ENCODE measurements around the gene DDX39B.
"Not testable (repeated sequence)": the region's sequence is repeated elsewhere in the genome, so short reads cannot be mapped to it uniquely, and the experiment has no call there.

DDX39B gene

DNA sequence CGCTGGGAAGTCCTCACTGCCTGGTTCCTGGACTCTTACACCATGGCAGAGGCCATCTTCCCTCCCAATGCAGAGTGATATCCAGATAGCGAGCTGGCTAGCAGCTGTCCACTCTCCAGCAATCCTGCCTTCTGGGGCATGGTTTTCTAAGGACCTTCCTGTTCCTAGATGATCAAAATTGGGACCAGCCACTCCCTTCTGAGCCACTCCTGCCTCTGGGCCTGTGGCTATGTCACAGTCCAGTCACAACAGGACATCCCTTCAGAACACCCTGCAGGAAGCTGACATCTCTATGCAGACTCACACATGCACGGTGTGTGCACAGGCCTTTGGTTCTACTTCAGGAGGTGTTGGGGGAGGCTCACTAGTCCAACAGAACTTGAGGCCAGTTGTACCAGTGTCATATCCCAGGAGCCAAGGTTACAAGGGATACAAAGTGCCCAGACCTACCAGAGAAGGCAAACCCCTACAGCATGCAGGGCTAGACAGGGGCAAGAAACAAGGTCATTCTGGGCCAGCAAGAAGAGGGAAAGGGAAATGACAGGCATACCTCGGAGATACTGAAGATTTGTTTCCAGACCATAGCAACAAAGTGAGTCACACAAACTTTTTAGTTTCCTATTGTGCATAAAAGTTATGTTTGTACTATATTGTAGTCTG is 15.7 kb downstream of the DDX39B start:
- no peak for DNase-seq

DNA sequence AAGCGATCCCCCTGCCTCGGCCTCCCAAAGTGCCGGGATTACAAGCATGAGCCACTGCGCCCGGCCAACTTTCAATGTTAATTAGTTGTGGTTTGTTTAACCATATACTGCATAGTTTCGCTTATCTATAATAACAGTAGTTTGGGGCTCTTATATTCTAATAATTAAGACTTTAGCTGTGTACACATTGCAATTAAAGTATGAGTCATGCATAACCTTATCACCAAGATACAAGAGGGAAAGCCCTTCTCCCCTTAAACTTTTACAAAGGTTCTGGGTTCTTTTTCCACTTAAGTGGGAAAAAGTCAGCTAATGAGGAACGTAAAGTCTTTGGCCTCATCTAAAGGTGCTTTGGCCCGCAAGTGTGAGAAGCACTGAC is 16.3 kb downstream of the DDX39B start:
- no peak for DNase-seq

DNA sequence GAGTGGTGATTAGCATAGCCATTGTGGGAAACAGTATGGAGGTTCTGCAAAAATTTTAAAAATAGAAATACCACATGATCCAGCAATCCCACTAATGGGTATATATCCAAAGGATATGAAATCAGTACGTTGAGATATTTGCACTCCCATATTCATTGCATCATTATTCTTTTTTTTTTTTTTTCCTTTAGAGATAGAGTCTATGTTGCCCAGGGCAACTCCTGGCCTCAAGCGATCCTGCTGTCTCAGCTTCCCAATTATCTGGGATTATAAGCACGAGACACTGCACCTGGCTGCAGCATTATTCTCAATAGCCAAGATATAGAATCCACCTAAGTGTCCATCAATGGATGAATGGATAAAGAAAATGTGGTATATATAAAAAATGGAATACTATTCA is 20.0 kb downstream of the DDX39B start:
- DNase-seq, result no peak

DNA sequence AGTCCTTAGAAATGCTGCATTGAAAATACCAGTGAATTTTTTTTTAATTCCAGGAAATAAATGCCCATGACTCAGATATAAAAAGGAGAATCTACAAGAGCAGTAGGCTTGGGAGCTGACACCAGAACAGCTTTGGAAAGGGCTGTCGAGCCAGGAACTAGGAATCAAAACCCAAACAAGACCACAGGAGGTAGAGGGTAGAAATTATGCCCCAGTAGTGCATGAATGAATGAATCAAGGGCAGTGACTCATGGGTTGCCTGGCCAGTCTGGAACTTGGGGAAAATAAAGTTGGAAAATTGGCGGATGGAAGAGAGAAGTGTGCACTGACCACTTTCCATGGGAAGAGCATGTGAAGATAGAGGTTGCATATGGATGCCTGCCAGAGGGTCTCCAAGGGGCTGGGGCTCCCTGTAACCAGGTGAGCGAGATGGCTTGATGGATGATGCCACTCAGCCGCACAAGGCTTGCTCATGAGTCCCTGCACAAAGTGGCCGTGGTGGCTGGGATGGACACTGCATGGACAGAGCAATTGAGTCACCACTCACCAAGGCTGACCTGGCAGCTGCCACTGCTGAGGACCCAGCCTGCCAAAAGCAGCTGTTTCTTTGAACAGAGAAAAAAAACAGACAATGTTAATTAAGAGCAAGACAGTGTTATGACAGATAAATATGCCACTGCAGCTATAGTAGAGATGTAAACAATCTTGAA is 28.2 kb downstream of the DDX39B start:
- DNase-seq, result no peak

DNA sequence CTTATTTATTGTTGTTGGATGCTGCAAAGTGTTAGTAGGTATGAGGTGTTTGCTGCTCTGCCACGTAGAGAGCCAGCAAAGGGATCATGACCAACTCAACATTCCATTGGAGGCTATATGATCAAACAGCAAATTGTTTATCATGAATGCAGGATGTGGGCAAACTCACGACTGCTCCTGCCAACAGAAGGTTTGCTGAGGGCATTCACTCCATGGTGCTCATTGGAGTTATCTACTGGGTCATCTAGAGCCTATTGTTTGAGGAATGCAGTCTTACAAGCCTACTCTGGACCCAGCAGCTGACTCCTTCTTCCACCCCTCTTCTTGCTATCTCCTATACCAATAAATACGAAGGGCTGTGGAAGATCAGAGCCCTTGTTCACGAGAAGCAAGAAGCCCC is 31.8 kb downstream of the DDX39B start:
- DNase-seq, result no peak

DNA sequence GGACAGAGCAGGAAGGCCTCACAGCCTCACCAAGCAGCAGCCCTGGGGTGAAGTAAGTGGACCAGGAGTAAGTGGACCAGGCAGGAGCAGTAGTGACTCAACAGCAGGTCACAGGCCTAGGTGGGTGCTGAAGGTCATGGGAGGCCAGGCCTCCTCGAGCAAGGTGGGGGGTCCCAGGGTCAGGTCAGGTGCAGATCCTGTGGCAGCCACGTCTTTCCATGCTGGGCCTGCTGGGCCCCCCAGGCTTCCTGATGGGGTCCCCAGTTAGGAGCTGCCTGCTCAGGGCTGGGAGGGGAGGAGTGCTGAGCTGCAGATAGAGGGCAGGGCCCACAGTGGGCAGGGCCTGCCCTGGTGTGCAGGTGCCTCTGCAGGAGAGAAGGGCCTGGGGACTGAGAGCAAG is 32.8 kb downstream of the DDX39B start:
- DNase-seq, result not testable (repeated sequence)

DNA sequence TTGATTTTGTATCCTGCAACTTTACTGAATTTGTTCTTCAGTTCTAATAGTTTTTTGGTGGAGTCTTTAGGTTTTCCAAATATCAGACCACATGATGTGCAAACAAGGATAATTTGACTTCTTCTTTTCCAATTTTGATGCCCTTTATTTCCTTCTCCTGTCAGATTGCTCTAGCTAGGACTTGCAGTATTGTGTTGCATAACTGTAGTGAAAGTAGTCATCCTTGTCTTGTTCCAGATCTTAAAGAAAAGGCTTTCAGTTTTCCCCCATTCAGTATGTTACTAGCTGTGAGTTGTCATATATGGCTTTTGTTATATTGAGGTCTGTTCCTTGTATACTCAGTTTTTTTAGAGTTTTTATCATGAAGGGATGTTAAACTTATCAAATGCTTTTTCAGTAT is 39.2 kb downstream of the DDX39B start:
- no peak for DNase-seq

DNA sequence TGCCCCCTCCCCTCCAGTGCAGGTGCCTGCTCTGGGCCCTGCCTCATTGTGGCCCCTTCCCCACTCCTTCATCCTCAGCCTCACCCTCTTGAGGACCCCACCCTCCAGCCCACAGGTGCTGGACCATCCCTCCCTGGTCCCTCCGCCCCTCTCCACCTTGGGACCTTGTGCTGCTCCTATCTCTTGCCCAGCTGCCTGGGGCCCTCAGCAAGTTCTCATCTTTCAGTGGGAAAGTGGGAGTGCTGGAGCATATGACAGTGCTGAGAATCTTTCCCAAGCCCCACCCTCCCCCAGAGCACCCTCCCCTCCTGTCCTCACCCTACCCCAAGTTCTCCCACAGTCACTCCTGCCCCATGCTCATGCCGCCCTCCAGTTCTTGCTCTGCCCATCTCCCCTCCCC is 42.2 kb downstream of the DDX39B start:
- not testable (repeated sequence) for DNase-seq

DNA sequence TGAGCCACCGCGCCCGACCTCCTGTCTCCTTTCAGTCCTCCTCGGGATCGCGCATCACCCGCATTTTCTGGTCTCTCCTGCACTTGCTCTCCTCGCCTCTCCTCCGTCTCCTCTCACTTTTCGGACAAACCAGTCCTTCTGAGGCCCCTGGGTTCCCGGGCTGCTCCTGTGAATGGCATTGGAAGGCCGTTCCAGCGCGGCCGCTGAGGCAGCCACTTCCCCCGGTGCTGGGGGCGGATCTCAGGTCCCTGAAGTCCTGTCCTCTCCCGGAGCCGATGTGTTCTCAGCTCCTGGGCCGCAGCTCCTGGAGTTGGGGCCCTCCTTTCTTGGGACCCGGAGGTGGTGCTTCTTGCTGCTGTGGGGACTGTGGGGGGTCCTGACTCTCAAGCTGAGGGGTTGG is 43.1 kb downstream of the DDX39B start:
- DNase-seq, result peak in 1 of 2 experiments; percentile 54

DNA sequence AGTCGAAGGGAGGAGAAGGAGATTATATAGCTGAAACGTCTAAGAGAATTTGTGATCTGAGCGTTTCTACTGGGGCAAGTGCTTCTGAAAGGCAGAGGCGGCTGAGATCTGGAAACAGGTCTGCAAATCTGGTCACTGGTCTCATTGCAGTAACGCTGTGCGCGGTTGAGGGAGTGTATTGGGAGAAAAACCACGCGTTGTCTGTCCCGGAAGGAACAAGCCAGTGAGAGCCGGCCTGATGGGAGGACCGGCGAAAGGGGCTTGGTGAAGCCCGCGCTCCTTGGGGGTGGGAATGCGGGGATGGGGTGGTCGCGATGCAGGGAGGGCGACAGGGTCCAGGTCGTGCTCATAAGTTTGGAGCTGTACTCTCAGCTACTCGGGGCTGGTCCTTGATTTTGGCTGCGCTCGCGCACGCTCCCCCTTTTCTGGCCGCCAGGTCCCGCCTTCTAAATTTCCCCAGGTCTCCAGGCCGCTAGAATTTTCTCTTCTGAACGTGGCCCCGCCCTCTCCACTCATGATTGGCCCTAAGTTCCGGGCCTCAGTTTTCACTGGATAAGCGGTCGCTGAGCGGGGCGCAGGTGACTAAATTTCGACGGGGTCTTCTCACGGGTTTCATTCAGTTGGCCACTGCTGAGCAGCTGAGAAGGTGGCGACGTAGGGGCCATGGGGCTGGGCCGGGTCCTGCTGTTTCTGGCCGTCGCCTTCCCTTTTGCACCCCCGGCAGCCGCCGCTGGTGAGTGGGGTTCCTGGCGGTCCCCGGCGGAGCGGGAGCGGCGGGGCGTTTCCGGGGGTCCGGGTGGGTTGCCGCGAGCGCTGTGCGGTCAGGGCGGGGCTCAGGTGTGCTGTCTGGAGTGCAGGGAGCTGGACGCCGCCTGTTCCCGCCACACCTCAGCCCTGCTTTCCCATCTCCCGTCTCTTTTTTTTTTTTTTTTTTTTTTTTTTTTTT is 44.0 kb downstream of the DDX39B start, which contains the start of gene MICB:
Gene MICB, plus strand, starts transcription at position 615 of the 946 bp plus-strand sequence. Its CDS starts 49 bp downstream, at position 664.
- DNase-seq, result peak; percentile 89 to 93

DNA sequence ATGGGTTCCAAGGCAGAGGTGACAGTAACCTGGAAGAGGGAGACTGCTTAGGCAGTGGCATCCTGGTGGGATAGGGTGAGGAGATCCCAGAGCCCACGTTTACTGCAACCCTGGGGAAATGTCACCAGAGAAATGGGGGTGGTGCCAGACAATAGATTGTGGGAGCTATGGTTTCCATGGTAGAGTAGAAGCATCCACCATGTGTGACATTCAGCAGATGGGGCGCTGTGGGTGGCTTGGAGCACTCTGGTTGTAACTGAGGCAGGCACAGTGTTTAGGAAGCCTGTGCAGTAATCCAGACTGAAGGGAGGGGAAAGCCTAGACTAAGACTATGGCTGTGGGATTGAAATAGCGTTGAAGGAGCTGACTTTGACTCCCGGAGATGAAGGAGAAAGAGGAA is 45.0 kb downstream of the DDX39B start:
- DNase-seq, result not testable (repeated sequence)

DNA sequence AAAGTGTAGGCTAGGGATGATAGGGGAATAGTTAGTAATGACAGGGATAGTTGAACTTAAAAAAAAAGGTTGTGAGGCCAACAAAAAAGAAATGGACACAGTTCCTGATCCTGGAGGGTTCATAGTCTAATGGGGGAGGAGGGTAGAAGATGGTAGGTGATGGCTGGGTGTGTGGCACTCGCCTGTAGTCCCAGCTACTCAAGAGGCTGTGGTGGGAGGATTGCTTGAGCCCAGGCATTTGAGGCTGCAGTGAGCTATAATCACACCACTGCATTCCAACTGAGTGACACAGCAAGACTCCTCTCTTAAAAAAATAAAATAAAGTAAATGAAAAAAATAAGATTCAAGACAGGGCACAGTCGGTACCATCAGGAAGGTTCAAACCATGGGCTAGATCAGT is 46.2 kb downstream of the DDX39B start:
- no peak for DNase-seq

DNA sequence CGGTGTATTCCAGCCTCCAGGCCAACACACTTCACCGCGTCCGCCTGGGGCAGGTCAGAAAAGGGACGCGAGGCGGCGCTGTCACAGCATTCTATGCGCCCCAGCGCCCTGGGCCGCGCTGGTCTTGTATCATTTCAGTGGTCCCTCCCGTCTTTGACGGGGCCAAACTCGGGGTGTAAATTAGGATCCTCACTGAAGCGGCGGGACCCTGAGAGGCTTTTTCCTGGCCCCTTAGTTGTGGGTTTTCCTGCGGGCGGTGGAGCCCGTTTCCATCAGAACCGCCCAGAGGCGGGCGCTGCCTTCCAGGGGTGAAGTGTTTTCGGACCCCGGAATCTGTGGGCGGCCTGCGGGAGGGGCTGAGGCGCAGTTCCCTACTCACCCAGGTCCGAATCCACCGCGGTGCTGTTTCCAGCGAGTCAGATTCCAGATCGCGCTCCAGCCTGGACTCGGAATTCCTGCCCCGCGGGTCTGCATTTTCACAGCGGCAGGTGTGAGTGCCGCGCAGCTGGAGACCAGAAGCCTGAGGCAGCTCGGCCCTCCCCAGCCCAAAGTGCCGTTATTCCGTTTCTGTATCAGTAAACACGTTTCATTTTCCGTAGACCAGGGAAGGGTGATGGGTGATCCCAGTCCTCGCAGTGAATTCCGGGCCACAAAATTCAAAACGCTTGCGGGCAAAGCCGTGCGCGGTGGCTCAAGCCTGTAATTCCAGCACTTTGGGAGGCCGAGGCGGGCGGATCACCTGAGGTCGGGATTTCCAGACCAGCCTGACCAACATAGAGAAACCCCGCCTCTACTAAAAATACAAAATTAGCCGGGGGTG is 47.7 kb downstream of the DDX39B start:
- DNase-seq, result peak; percentile 64 to 90

DNA sequence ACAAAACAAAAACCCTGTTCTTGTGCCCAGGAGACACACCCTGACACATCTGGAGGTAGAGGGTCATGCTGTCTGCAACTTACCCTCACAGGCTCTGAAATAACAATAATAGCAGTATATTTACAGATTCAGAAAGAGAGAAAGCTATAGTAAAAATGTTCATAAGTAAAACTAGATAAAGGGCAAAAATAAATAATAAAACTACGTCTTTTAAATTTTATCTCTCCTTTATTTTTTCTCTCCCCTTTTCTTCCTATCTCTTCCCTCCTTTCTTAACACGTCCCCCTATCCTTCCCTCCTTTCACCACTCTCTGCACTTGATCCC is 48.3 kb downstream of the DDX39B start:
- DNase-seq, result not testable (repeated sequence)

DNA sequence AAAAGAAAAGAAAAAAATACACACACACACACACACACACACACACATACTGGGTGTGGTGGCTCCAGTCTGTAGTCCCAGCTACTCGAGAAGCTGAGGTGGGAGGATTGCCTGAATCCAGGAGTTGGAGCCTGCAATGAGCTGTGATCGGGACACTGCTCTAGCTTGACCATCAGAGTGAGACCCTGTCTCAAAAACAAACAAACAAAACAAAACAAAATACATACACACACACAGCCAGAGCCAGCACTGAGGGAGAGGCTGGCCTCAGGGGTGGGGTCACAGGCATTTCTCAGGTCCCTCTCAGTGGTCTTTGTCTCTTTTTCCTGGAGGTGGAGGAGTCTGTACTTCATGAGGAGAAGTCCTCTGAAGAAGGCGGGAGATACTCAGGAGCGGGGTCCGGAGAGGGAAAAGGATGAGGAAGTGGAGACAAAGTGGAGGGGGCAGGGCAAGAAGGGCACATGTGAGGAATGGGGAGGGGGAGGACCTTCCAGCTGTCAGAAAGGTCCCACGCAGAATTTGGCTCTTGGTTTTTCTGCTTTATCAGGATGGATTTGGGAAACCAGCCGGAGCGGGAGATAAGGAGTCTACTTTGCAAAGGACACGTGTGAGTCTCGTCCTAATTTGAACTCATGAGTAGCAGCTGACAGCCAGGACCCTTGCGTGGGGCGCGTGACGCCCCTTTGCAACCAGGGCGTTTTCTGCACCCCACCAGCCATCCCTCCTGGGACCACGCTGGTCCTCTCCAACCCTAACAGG is 51.5 kb downstream of the DDX39B start:
- DNase-seq, result no peak

DNA sequence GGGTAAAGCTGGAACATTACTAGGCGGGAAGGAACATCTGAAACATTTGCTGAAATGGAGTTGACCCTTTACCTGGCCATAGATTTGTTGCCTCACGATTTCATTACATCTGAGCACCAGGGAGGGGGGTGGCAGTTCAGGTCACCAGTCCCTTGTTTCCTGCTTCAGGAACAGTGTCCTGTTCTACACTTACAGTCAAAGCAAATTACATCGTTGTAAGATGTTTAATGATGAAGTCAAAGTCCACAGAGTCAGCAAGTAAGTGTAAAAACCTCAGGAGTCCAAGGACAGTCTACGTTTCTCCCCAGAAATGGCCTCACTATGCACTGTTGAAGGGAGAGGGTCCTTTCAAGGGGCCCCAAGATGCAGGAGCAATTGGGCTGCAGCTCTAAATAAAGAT is 52.7 kb downstream of the DDX39B start:
- DNase-seq, result no peak

DNA sequence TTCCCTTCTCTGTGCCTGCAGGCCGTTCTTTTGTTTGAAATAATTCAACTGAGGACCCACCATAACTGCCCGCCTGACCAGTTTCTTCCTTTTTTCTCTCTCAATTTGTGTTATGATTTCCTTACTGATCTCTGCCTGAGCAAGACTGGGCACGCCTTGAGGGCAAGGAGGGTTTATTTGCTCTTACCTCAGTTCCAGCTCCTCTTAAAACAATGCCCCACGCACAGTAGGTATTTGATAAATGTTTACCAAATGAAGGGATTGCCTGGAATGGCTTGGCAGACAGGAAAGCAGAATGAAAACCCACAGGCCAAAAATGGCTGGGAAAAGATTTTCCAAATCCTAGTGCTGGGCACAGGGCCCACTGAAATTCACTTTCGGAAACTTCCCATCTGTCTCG is 54.1 kb downstream of the DDX39B start:
- DNase-seq, result not testable (repeated sequence)

DNA sequence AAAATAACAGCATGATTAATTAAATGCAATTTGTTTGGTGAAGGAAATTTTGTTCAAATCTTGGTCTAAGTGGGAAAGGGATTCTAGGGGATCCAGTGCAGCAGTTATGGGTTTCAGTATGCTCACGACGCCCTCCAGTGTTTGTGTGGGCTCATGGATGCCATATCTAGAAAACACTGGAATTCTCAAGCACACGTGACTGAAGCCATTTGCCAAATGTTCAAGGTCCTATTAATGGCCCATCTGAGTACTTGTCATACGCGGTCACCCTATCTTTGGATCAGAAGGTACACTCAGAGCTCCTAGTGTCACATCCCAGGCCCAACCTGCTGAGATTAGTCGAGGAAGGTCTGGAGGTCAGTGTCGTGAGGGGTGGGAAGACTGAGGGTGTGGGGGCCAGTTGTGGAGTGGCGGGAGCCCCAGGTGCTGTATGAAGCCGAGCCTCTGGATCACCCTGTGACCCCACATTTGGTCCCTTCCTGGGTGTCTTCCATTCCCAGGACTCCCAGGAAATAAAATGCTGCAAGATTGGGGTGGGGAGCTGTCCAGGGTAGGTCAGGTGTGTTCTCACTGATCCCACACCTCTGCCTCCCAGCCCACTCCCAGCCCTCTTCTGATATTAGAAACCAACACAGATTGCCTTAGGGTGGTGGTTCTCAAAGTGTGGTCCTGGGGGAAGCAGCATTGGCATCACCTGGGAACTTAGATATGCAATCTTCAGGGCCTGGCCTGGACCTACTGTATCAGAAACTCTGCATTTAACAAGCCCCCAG is 55.6 kb downstream of the DDX39B start:
- not testable (repeated sequence) for DNase-seq

DNA sequence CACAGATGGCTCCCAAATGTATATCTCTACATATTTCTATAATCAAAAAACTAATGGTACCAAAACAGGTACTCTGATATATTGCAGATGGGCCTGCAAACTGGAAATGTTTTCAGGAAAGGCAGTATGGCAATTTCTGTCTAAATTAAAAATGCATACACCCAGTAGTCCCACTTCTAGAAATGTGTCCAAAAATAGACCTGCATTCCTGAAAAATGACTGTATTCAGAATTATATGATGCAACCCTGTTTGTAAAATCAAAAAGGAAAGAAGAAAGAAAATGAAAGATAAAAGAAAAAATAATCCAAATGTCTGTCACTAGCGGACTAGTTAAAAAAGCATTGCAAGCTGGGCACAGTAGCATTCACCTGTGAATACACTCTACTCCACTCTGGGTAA is 56.7 kb downstream of the DDX39B start:
- no peak for DNase-seq

DNA sequence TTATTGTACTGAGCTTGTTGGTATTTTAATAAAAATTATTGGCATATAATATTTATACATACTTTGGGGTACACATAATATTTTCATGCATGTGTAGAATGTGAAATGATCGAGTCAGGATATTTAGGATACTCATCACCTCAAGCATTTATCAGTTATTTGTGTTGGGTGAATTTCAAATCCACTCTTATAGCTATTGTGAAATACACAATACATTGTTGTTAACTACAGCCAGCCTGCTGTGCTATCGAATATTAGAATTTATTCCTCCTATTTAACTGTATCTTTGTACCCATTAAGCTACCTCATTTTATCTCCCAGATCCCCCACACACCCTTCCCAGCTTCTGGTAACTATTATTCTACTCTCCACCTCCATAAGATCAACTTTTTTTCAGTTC is 58.4 kb downstream of the DDX39B start:
- no peak for DNase-seq

DNA sequence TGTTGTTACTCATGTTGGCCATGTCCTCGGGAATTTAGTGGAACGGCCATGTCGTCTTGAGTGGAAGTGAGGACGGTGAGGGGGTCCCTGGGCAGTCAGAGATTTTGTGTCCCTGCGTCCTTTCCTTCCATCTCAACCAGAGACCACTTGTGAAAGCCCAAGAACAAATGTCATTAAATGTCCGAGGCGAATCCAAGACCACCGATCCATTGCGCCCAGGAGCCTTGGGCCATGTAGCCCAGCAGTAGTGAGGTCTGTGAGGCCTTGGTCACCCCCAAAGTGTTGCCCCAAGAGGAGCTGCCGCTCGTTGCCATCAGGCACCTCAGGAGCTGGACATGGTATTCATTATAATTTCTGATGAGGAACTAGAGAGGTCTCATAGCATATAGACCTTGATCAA is 61.2 kb downstream of the DDX39B start:
- no peak for DNase-seq

Measured in NCI-H526 (cell line).